CD4-positive, alpha-beta T cell treated with Interleukin-4 for 1 hour (primary cell): ENCODE results near the gene UBL3.

ENCODE experiments used
- DNase-seq, 2 donors: peaks; one replicate each; pipeline ENCODE4 v3.0.0-alpha.2; 2020 to 2022

The UBL3 gene

DNA sequence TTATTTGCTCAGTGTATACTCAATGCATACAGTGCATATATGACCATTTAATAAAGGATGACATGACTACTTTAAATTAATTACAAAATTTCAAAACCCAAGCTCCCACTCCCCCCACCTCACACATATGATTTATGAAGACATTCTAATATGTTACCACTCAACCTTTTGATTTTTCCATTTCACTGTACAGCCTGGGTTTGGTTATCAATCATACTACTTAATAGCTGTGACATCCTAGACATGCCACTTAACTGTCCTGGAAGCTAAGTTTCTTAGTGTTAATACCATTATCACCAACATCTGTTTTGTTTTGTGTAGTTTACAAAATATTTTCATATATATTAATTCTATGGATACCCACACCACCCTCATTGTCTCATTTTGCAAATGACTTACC lies 42.2 kb downstream of the UBL3 start:
- no peak for DNase-seq

GRCh38 chr13:29805994-29806979 lies 44.1 kb downstream of the UBL3 start:
- no peak for DNase-seq

GRCh38 chr13:29803221-29803620 lies 47.2 kb downstream of the UBL3 start:
- no peak for DNase-seq

DNA sequence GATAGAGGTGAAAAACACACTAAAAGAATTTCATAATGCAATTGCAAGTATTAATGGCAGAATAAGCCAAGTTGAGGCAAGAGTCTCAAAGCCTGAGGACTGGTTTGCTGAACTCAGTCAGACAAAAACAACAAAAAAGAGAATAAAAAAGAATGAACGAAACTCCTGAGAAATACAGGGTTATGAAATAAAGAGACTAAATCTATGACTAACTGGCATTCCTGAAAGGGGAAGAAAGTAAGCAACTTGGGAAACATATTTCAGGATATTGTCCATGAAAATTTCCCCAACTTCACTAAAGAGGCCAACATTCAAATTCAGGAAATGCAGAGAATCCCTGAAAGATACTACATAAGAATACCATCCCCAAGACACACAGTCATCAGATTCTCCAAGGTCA lies 47.8 kb downstream of the UBL3 start:
- no peak for DNase-seq

GRCh38 chr13:29801737-29802305 lies 48.6 kb downstream of the UBL3 start:
- no peak for DNase-seq

GRCh38 chr13:29801102-29801501 lies 49.3 kb downstream of the UBL3 start:
- no peak for DNase-seq

DNA sequence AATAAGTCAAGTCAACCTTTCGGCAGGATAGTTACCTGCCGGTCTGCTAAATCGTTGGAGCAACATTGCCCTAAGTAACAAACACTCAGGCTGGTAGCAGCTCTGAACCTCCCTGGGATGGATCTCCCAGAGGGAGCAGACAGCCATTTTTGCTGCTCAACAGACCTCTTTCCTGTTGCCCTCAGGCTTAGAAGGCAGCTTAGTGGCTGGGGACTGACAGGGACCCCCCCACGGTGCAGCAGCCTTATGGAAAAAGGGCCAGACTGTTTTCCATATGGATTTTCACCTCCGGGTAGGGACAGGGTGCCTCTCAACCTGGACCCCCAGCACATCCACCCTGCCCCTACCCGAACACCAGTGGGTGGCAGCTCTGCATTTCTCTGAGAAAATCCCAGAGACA lies 49.7 kb downstream of the UBL3 start:
- DNase-seq = no peak

DNA sequence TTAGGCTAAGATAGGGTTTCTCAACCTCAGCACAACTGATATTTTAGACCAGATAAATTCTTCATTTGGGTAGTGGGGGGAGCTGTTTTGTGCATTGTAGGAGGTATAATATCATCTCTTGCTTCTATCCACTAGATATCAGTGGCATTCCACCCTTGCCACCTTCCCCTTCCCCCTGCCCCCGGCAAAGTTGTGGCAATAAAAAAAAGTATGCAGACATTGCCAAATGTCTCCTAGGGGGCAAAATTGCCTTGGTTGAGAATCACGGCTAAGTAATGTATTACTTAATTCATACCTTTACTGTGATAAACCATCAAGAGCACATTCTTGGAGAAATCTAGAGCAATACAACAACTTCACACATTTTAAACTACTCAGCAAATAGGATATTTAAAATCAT lies 51.4 kb downstream of the UBL3 start:
- no peak for DNase-seq

- no peak for DNase-seq
These were observed 58.2 kb downstream of the UBL3 start for GRCh38 chr13:29791997-29792780.

DNA sequence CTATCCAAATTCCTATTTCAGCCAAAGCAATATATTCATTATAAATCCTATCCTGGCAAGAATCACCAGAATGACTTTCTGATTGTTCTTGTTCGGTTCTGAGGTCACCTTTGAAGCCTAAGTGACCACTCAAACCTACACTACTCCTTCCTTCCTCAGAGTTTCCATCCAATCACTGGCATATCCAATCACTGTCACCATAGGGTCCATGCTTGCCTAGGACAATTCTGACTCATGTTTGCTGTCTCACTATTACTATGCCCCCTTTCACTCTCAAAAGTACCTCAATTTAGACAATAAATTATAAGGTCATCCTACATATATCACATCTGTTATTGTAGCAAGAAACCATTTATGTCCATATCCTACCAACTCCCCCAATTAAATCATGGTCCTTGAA lies 58.9 kb downstream of the UBL3 start:
- DNase-seq = no peak

GRCh38 chr13:29786698-29787097 lies 63.7 kb downstream of the UBL3 start:
- no peak for DNase-seq

GRCh38 chr13:29785978-29786377 lies 64.4 kb downstream of the UBL3 start:
- no peak for DNase-seq

- DNase-seq = no peak
These were observed 67.6 kb downstream of the UBL3 start for GRCh38 chr13:29782798-29783197.

DNA sequence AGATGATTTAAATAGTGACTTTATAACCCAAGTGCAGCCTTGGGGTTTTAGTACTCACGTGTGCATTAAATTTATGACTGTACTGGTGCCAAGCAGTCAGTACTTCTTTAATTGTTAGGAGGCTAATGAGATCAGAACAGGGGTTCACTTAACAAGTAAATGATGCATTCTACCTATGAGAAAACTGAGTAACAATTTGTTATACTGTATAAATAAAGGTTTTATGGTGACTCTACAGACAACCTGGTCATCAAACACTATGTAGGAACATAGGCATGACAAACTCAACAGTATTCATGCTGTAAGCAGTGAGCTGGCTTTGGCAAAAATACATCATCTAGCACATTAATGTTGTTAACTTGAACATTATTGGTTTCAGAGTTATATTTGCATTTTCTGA lies 75.6 kb downstream of the UBL3 start:
- DNase-seq = no peak

DNA sequence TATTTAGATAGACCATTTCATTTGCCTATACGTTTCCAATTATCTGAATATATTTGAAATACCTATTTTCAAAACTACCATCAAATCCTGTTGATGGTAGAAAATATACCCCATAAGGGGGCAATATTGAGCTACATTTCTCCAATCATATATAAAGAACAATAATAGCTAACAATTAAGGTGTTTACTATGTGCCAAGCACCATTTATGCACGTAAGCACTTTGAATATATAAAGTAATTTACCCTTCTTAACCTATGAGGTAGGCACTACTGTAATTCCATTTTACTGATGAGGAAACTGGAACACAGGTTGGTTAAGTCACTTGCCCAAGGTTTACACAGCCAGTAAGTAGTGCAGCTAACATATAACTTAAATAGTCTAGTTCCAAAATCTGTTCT lies 79.2 kb downstream of the UBL3 start:
- DNase-seq = peak in 1 of 2 donors; percentile 68

GRCh38 chr13:29767006-29767405 lies 83.4 kb downstream of the UBL3 start:
- DNase-seq = no peak

DNA sequence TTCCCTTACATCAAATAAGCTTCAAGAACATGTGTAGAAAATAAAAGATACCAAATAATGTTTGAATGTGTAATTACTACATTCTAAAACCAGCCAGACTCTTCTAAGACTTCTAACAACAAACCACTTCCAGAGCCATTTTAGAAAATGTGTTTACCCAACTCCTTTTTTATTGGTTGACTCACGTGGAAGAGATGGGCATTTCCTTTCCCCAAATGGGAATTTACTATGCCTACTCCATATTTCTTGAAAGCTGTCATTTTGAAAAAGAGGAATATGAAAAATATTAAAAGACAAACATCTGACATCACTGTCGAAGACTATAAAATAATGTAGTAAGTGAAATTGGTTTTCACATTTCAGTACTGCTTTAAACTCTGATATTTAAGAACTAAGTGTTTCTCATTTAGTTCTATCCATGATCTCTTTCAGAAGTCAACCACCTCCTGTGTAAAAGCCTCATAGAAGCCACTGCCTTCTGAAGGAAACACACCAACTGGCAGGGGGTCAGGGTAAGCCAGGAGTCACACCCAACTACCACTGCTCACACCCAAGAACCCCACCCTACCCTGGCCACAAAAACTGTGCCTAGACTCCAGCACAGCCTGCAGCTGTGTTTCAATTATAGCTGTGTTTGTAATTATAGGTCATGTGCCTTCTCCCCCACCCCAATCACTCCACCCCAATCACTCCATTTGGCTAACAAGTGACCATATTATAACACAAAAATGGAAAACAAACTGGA lies 86.8 kb downstream of the UBL3 start:
- peak in 1 of 2 donors; percentile 14 for DNase-seq

DNA sequence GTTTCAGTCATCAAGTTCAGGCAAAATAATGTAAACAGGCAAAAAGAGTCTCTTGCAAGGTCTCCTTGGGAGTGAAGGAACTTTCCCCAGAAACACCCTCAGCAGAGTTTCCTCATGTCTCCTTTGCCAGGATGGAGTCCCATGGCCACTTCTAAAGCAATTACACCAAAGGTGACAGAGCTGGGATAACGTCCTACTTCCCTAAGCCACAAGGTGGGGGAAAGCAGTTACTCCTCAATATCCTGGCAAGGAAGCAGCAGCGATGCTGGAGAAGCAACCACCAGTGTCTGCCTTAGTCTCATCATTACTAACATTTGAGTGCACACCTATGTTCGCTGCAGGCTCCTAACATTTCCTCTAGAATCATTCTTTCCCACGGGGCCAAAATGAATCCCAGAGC lies 88.6 kb downstream of the UBL3 start:
- no peak for DNase-seq

DNA sequence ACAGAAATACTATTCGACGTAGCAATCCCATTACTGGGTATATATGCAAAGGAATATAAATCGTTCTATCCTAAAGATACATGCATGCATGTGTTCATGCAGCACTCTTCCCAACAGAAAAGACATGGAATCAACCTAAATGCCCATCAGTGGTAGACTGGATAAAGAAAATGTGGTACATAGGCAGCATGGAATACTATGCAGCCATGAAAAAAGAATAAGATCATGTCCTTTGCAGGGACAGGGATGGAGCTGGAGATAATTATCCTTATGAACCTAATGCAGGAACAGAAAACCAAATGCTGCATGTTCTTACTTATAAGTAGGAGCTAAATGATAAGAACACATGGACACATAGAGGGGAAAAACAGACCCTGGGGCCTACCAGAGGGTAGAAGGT lies 89.3 kb downstream of the UBL3 start:
- no peak for DNase-seq

GRCh38 chr13:29760544-29760943 lies 89.9 kb downstream of the UBL3 start:
- no peak for DNase-seq

DNA sequence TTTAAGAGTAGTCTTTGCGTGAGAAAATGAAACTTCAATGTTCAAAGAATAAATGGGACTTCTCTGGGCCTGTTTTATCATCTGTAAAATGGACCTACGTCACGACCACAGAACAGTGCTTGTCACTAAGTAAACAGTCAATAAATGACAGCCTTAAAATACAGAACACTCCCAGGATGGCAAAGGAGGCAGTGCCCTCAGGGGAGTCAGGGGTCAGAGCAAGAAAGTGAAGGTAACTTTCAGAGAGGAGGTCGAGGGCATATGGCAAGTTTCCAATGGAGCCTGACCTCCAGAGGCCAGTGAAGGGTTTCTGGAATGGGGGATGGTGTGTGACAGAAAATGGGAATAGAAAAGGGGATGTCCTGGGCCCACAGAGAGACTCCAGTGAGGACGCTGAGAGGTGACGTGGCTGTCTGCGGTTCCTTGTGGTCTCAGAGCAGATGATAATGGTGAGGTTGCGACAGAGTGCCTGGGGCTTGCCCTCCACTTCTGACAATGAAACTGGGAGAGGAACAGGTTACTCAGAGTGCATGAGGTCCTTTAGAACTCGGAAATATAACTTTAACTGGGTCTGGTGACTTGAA lies 91.8 kb downstream of the UBL3 start:
- DNase-seq = peak; percentile 54 to 76

- DNase-seq = no peak
These were observed 93.9 kb downstream of the UBL3 start for GRCh38 chr13:29756506-29756905.

DNA sequence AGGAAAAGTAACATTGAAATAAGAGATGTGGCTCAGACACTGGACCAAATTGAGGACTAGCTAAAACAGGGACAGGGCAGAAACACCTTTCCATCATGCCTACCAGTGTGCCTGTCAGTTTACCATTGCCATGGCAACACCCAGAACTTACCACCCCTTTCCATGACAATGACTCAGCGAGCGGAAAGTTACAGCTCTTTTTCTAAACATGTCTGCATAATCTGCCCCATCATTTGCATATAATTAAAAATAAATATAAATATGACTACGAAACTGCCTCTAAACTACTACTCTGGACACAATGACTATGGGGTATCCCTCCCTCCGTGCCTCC lies 96.0 kb downstream of the UBL3 start:
- no peak for DNase-seq
